Smooth muscle cell (in vitro differentiated cells): ENCODE data around the gene IDH3A. TPM values are rescaled to one million over a fixed set of nuclear protein-coding genes. Genes with fewer than 3 reads are reported as not detected.
A peak's percentile ranks its signal among the peaks of the same experiment; 100 is the strongest.

Experiments
- DNase-seq: peaks from one replicate; lab custom pipeline; 2025; ENCODE audit not compliant: unreplicated experiment; lab: John Stamatoyannopoulos, UW
- H2AFZ ChIP-seq: fragments of 200-600 bp; sonication (generic); 2 replicates; pipeline ENCODE4 v1.6.0; 2016; ENCODE audit warnings: antibody characterized with exemption, low read depth, mild to moderate bottlenecking
- H3F3A ChIP-seq: fragments of 200-600 bp; sonication (generic); 2 replicates; pipeline ENCODE4 v1.6.0; 2017; ENCODE audit warnings: antibody characterized with exemption, low read depth
- H3K27ac ChIP-seq: fragments of 200-600 bp; sonication (generic); 2 replicates; pipeline ENCODE4 v1.5.1; 2016; ENCODE audit warnings: low read depth, mild to moderate bottlenecking
- H3K27me3 ChIP-seq: fragments of 200-600 bp; sonication (generic); 2 replicates; pipeline ENCODE4 v1.6.1; 2016; ENCODE audit warnings: low read depth, mild to moderate bottlenecking
- H3K36me3 ChIP-seq: fragments of 200-600 bp; sonication (generic); 2 replicates; pipeline ENCODE4 v1.5.1; 2016; ENCODE audit warnings: low read depth
- H3K4me1 ChIP-seq: fragments of 200-600 bp; sonication (generic); 2 replicates; pipeline ENCODE4 v1.5.1; 2016; ENCODE audit warnings: low read depth
- H3K4me2 ChIP-seq: fragments of 200-600 bp; sonication (generic); 2 replicates; pipeline ENCODE4 v1.6.0; 2016; ENCODE audit warnings: mild to moderate bottlenecking
- H3K4me3 ChIP-seq: fragments of 200-600 bp; sonication (generic); 2 replicates; pipeline ENCODE4 v1.5.1; 2016; ENCODE audit warnings: mild to moderate bottlenecking
- H3K79me2 ChIP-seq: fragments of 200-600 bp; sonication (generic); 2 replicates; pipeline ENCODE4 v1.6.0; 2016; ENCODE audit warnings: low read depth, mild to moderate bottlenecking
- H3K9ac ChIP-seq: fragments of 200-600 bp; sonication (generic); 2 replicates; pipeline ENCODE4 v1.6.0; 2016; ENCODE audit warnings: low read depth
- H3K9me3 ChIP-seq: fragments of 200-600 bp; sonication (generic); replicated peaks from 2 replicates; pipeline ENCODE4 v1.5.1; 2016; ENCODE audit warnings: low read depth
- H4K20me1 ChIP-seq: fragments of 200-600 bp; sonication (generic); 2 replicates; pipeline ENCODE4 v1.6.0; 2016; ENCODE audit warnings: low read depth
- WGBS: methylation state at CpG from one replicate; pipeline ENCODE4 v1.1.7; 2016; ENCODE audit warnings: low lambda C conversion rate; 5-methylcytosine and 5-hydroxymethylcytosine counted together
- polyA plus RNA-seq: library from polyadenylated mRNA; unstranded; fragments of >200 nt; fragmentation: Nextera tagmentation; extraction: Ambion mirVana; gene quantifications from 2 replicates; pipeline ENCODE4 v1.2.1, GENCODE V29; 2016
- total RNA-seq: library from RNA; depleted of rRNA; stranded (reverse); fragments of >200 nt; gene quantifications from 2 replicates; pipeline ENCODE4 v1.2.3, GENCODE V29; 2014
- TF ChIP-seq, protein P1 (sequence below): fragments of 200-600 bp; sonication (generic); IDR thresholded peaks from 2 replicates; pipeline ENCODE4 v1.5.1; 2017; ENCODE audit warnings: borderline replicate concordance, mild to moderate bottlenecking, antibody characterized with exemption; ENCODE audit not compliant: insufficient read depth, poor library complexity, severe bottlenecking

Gene IDH3A
- total and polyA plus RNA-seq, 2 experiments from 2014 or later = 31.3 to 56.9 TPM

- H3K4me1 ChIP-seq = peaks cover 9% of the 10 kb centered on the region
- DNase-seq = no peak
- peaks cover 5% of the 10 kb centered on the region for H3F3A ChIP-seq
- WGBS = 92% methylated on average over 8 of the region's 8 CpGs
- H3K9ac ChIP-seq = no peak overlapping the region
- no peaks in the 10 kb centered on the region for H3K79me2 ChIP-seq
- no peak overlapping the region for H2AFZ ChIP-seq
- TF ChIP-seq, protein P1, sequence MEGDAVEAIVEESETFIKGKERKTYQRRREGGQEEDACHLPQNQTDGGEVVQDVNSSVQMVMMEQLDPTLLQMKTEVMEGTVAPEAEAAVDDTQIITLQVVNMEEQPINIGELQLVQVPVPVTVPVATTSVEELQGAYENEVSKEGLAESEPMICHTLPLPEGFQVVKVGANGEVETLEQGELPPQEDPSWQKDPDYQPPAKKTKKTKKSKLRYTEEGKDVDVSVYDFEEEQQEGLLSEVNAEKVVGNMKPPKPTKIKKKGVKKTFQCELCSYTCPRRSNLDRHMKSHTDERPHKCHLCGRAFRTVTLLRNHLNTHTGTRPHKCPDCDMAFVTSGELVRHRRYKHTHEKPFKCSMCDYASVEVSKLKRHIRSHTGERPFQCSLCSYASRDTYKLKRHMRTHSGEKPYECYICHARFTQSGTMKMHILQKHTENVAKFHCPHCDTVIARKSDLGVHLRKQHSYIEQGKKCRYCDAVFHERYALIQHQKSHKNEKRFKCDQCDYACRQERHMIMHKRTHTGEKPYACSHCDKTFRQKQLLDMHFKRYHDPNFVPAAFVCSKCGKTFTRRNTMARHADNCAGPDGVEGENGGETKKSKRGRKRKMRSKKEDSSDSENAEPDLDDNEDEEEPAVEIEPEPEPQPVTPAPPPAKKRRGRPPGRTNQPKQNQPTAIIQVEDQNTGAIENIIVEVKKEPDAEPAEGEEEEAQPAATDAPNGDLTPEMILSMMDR = no peak
- H3K27me3 ChIP-seq = no peaks in the 10 kb centered on the region
- no peak overlapping the region for H3K4me2 ChIP-seq
- H3K4me3 ChIP-seq = no peak overlapping the region
- no peaks in the 10 kb centered on the region for H4K20me1 ChIP-seq
- no peaks in the 10 kb centered on the region for H3K36me3 ChIP-seq
- no peaks in the 10 kb centered on the region for H3K9me3 ChIP-seq
- H3K27ac ChIP-seq = peak overlapping the region; percentile 64
Observed at GRCh38 chr15:78207641-78208340, 58.6 kb downstream of the IDH3A start.

GRCh38 chr15:78208341-78208844 is 59.2 kb downstream of the IDH3A start:
- Histone ChIP-seq H3K9ac (no peak overlapping the region), H3K27me3 (no peaks in the 10 kb centered on the region), H3K79me2 (no peaks in the 10 kb centered on the region), H4K20me1 (no peaks in the 10 kb centered on the region), H3K4me3 (no peak overlapping the region), H2AFZ (no peak overlapping the region), H3K4me1 (peaks cover 9% of the 10 kb centered on the region), H3F3A (peaks cover 5% of the 10 kb centered on the region), H3K4me2 (no peak overlapping the region), H3K27ac (no peak overlapping the region), H3K36me3 (no peaks in the 10 kb centered on the region), H3K9me3 (no peaks in the 10 kb centered on the region)
- 96% methylated on average over 8 of the region's 8 CpGs for WGBS
- TF ChIP-seq, protein P1 = no peak
- no peak for DNase-seq

- Histone ChIP-seq H3K4me2 (no peak overlapping the region), H3F3A (peaks cover 5% of the 10 kb centered on the region), H3K36me3 (no peaks in the 10 kb centered on the region), H3K4me3 (no peak overlapping the region), H3K9me3 (no peaks in the 10 kb centered on the region), H3K79me2 (no peaks in the 10 kb centered on the region), H3K4me1 (peaks cover 9% of the 10 kb centered on the region), H4K20me1 (no peaks in the 10 kb centered on the region), H3K27me3 (no peaks in the 10 kb centered on the region), H2AFZ (no peak overlapping the region), H3K27ac (peak overlapping the region; percentile 69), H3K9ac (peak overlapping the region; percentile 37)
- TF ChIP-seq, protein P1 = no peak
- WGBS = 84% methylated on average over 20 of the region's 20 CpGs
- DNase-seq = no peak
Observed at GRCh38 chr15:78208887-78209645, 59.9 kb downstream of the IDH3A start.
